Activated CD4-positive, alpha-beta T cell treated with anti-CD3 and anti-CD28 coated beads, Interleukin-2, Interleukin-6, amounts not matched to agents 100 ng/mL and 50 ng/mL, durations not matched to agents 16 hours and 8 hours (primary cell): Measurements from ENCODE around the gene ZBTB11.
A peak's percentile ranks its signal among the peaks of the same experiment; 100 is the strongest.
"Not testable (repeated sequence)": the region's sequence is repeated elsewhere in the genome, so short reads cannot be mapped to it uniquely, and the experiment has no call there.

Experiments
- DNase-seq: peaks from one replicate; pipeline ENCODE4 v3.0.0-alpha.2; 2020

Gene ZBTB11

GRCh38 chr3:101689286-101689685 lies 12.4 kb upstream of the ZBTB11 start:
- no peak for DNase-seq

GRCh38 chr3:101687142-101687931 lies 10.4 kb upstream of the ZBTB11 start:
- DNase-seq: no peak

DNA sequence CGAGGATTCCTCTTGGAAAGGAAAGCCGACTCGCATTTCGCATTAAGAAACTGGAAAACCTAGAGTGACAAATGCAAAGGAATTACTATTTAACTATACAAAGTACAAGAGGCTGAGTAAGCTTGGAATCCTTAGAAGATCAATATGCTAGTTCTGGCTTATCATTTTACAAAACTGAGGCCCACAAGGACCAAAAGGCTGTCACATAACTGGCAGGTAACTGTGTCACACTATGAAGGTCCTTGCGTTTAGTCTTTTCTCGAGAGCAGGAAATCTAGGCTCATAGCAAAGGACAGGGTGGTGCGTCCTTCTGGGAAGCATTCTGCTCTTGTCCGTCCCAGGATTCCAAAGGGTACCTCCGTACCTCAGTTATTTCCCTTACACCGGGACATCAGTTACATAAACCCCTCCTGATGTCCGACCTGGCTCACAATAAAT lies 9.0 kb upstream of the ZBTB11 start:
- no peak for DNase-seq

DNA sequence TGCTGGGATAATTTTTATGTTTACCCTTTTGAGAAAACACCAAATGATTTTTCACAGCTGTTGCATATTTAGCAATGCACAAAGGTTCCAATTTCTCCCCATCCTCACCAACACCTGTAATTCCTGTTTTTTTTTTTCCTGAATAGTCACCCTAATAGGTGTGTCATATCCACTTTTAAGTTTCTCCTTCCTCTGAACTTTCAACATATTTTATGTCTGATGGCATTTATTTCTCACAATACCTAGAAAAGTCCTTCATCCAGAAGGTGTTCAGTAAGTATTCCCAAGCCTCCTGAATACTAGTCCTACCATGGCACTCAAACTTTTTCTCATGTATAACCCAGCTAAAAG lies 8.1 kb upstream of the ZBTB11 start:
- DNase-seq: no peak

DNA sequence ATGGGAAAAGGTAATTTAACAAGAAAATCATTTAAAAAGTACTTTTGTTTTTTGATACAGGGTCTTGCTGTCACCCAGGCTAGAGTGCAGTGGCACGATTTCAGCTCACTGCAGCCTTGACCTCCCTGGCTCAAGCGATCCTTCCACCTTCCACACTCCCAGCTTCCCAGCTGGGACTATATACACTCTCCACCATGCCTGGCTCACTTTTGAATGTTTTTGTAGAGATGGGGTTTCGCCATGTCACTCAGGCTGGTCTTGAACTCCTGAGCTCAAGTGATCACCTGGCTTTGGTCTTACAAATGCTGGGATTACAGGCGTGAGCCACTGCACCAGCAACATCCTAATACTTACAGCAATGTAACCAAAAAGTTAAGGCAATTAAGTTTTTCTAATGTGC lies 3.5 kb upstream of the ZBTB11 start:
- DNase-seq: no peak

- not testable (repeated sequence) for DNase-seq
Observed at GRCh38 chr3:101678837-101679236, 1.9 kb upstream of the ZBTB11 start.

DNA sequence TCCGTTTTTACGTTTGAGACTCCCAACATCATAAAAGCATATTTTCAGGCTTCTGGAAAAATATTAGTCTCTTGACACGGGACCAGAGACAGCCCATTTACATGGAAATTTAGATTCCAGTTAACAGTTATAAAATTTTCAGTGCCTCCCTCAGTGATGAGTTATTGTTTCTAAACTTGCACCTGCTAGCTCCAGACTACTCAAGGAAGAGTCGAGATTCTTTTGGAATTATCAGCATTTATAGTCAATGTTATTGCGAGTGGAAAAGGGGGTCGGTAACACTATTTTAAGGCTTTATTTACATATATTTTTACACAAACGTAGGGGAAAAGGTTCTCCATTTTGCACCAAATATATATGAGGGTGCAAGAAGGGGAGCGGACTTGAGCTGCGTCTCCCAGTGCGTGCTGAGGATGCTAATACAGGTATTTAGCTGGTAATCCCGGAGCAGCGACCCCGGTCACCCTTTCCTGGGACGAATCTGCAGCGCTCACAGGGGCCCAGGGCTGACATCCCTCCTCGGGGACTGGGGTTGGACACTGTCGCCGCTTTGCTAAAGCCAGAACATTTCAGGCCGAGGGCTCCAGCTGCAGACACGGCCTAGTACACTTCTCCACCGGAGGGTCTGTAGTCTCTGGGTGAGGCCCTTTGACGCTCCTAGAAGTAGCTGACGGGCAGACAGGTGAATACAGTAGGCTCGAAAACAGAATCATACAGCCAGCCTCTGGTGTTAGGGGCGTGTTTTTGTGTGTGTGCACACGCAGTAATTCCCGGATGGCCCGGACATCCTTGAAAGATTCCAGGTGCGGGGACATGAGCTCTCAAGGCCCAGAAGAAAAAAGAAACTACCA lies 729 bp upstream of the ZBTB11 start:
- no peak for DNase-seq

- peak; percentile 97 for DNase-seq
Observed at GRCh38 chr3:101676216-101676764, 642 bp downstream of the ZBTB11 start.

DNA sequence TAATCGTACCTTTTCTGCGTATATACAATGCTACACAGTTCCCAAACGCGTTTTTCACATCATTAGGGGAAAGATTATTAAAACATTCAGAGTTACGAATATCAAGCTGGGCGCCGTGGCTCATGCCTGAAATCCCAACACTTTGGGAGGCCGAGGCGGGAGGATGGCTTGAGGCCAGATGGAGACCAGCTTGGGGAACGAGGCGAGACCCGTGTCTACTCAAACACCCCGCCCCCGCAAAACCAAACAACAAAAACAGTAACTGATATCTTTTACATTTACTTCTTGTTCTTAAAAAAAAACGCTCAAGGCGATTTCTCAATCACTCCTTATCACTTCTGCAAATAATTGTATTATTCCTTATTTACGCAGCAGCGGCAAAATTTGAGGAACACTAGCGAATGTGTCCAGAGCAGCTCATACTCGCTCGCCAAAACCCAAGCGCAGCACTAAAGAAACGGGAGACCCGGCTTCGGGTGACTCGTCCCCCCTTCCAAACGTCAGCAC lies 1.2 kb downstream of the ZBTB11 start:
- no peak for DNase-seq

GRCh38 chr3:101674518-101674917 lies 2.4 kb downstream of the ZBTB11 start:
- DNase-seq: no peak

DNA sequence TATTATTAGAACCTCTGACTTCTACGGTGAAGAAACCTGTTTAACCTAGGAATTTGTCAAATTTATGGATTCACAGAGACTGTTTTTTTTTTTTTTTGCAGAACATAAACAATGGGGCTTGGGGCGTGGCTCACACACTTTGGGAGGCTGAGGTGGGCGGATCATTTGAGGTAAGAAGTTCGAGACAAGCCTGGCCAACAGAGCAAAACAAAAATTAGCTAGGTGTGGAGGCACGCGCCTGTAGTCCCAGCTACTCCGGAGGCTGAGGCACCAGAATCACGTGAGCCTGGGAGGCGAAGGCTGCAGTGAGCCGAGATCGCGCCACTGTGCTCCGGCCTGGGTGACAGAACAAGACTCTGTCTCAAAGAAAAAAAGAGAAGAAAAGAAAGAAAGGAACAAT lies 3.0 kb downstream of the ZBTB11 start:
- no peak for DNase-seq

GRCh38 chr3:101671014-101671413 lies 5.9 kb downstream of the ZBTB11 start:
- DNase-seq: no peak

DNA sequence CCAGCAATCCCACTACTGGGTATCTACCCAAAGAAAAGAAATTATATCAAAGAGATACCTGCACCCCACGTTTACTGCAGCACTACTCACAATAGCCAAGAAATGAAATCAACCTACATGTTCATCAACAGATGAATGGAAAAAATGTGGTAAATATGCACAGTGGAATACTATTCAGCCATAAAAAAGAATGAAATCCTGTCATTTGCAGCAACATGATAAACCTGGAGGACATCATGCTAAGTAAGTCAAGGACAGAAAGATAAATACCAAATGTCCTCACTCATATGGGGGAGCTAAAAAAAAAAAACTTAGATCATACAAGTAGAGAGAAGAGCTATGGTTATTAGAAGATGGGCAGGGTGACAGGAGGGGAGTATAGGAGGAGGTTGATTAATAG lies 9.1 kb downstream of the ZBTB11 start:
- no peak for DNase-seq

DNA sequence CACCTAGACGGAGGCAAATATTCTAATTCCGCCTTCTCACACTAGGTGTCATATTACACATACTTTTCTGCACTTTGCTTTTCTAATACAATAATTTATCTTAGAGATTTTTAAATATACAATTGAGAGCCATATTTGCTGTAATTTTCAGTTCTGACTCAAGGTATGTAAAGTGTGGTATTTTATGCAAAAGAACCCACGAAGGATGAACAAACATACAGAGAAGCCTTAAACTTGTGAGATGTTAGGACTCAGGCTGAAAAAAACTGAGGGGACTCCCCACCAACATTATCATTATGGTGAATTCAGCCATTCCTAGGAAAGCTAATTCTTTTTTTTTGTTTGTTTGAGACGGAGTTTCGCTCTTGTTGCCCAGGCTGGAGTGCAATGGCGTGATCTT lies 9.6 kb downstream of the ZBTB11 start:
- DNase-seq: no peak

GRCh38 chr3:101665851-101666250 lies 11.1 kb downstream of the ZBTB11 start:
- DNase-seq: no peak

- DNase-seq: no peak
Observed at GRCh38 chr3:101665357-101665756, 11.6 kb downstream of the ZBTB11 start.

DNA sequence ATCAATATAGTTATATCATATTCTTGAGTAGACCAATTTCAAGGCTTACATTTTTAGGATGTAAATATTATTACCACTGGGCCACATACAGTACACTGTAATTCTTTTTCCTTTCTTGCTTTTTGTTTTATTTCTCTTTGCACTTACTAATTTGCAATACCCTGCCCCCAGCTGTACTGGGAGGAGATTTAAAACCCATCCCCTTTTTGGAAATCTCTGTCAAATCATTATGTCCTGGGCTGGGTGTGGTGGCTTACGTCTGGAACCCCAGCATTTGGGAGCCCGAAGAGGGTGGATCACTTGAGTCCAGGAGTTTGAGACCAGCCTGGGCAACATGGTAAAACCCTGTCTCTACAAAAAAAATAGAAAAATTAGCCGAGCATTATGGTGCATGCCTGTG lies 16.2 kb downstream of the ZBTB11 start:
- DNase-seq: no peak

DNA sequence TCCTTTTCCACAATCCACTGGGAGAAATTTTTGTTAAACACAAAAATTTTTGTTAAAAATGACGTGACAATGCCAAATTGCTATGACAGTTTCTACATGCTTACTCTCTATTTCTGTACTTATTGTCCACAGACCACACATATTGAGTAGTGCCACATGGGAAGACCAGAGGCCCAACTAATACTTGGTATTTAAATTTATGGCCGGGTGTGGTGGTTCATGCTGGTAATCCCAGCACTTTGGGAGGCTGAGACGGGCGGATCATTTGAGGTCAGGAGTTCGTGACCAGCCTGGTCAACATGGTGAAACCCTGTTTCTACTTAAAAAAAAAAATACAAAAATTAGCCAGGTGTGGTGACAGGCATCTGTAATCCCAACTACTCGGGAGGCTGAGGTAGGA lies 20.3 kb downstream of the ZBTB11 start:
- no peak for DNase-seq

GRCh38 chr3:101646726-101647125 lies 30.2 kb downstream of the ZBTB11 start:
- no peak for DNase-seq

- peak; percentile 71 for DNase-seq
Observed at GRCh38 chr3:101643861-101644613, 32.9 kb downstream of the ZBTB11 start.

GRCh38 chr3:101643009-101643844 lies 33.7 kb downstream of the ZBTB11 start:
- peak; percentile 6 for DNase-seq

DNA sequence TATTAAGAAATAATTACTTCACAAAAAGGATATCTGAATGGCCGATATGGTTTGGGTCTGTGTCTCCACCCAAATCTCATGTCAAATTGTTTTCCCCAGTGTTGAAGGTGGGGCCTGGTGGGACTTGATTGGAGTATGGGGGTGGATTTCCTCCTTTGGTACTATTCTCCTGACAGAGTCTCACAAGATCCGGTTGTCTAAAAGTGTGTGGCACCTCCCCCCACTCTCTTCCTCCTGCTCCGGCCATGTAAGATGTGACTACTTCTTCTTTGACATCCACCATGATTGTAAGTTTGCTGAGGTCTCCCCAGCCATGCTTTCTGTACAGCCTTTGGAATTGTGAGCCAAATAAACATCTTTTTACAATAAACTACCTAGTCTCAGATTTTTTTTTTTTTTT lies 34.5 kb downstream of the ZBTB11 start:
- no peak for DNase-seq
